ENCODE data around the gene PAXX. TPM values are rescaled to one million over a fixed set of nuclear protein-coding genes. Genes with fewer than 3 reads are reported as not detected.
A peak's percentile ranks its signal among the peaks of the same experiment; 100 is the strongest.

PAXX gene
- total and polyA plus RNA-seq, 9 of the 15 experiments (the other 6 are each of a cell fraction or from before 2014, with no cell fraction given), result 1.2 to 175 (median 38.5) TPM

DNA sequence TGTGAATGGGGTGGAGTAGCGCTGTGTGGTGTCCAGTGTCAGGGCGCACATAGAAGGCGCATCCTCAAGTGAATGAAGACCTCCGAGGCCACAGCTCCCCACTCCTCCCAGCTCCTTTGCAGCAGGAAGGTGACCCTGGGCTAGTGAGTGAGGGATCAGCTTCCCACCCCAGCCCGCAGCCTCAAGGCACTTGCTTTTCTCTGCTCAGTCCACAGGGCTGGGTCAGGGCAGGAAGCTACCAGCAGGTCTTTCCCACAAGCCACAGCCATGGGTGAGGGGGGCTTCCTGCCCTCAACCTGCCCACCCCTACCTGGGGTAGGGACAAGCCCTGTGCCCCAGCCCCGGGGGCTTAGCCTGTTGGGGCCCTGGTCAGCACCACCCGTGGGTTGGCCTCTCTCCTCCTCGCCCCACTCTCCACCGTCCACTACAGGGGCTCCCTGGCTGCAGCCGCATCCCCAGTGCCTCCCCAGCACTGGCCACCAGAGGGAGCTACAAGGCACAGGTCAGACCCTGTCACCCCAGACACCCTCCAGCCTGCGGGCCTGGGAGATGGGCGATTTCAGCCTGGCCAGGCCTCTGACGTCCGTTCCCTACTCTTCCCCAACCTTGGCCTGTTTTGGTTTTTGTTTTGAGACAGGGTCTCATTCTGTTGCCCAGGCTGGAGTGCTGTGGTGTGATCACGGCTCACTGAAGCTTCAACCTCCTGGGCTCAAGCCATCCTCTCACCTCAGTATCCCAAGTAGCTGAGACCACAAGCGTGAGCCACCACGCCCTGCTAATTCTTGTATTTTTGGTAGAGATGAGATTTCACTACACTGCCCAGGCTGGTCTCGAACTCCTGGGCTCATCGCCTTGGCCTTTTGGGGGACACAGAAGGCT is 37.1 kb downstream of the PAXX start (continued):
- peak; percentile 26; the same call in 1 of the 2 replicates for TF ChIP-seq TFAP4 (CRISPR knock-in tag; IDR thresholded peaks at IDR 0.05; ENCODE audit: borderline replicate concordance)
- 0 out of 2 replicates have a peak, but pooled peaks have one; percentile 12 for TF ChIP-seq TOE1 (IDR thresholded peaks at IDR 0.05; ENCODE audit: borderline replicate concordance)
- TF ChIP-seq TOE1 (CRISPR knock-in tag; IDR thresholded peaks at IDR 0.05; ENCODE audit: borderline replicate concordance, low read depth), result no peak
- no peak for TF ChIP-seq IFI16 (CRISPR knock-in tag; IDR thresholded peaks at IDR 0.05)
- TF ChIP-seq NUFIP1 (IDR thresholded peaks at IDR 0.05; ENCODE audit: partially characterized antibody), result no peak
- TF ChIP-seq CBFA2T2 (conservative IDR thresholded peaks at IDR 0.05), result no peak
- TF ChIP-seq GABPA (tag; conservative IDR thresholded peaks at IDR 0.05; ENCODE audit: low read depth), result no peak
- peak; percentile 54; the same call in 1 of the 2 replicates for TF ChIP-seq ZNF143 (CRISPR knock-in tag; IDR thresholded peaks at IDR 0.05)
- peak; percentile 17 for TF ChIP-seq TBP (optimal IDR thresholded peaks at IDR 0.05; ENCODE audit: low read depth, low read length)
- peak; percentile 63; the same call in 1 of the 2 replicates for TF ChIP-seq RB1 (IDR thresholded peaks at IDR 0.05; ENCODE audit: low read depth)
- peak; percentile 51; the same call in 1 of the 2 replicates for TF ChIP-seq CTBP1 (IDR thresholded peaks at IDR 0.05; ENCODE audit: borderline replicate concordance)
- TF ChIP-seq ZNF696 (CRISPR knock-in tag; conservative IDR thresholded peaks at IDR 0.05), result no peak
- peak; percentile 91 for TF ChIP-seq ESRRA (IDR thresholded peaks at IDR 0.05; ENCODE audit: borderline replicate concordance, low read depth)
- TF ChIP-seq RBM34 (IDR thresholded peaks at IDR 0.05; ENCODE audit: borderline replicate concordance, insufficient read depth, low read length), result no peak
- TF ChIP-seq RCOR1 (IDR thresholded peaks at IDR 0.05; ENCODE audit: borderline replicate concordance in 1 of 2, low read depth in 2 of 2, low read length in 2 of 2), result peak in 1 of 2 experiments; percentile 75; a peak in 2 of 4 replicates
- no peak for TF ChIP-seq BDP1 (IDR thresholded peaks at IDR 0.05; ENCODE audit: insufficient read depth, insufficient read length)
- no peak for TF ChIP-seq ARNT (IDR thresholded peaks at IDR 0.05)
- 0 out of 4 replicates have a peak, but pooled peaks of 1 of the 2 experiments have one; percentile 23 for TF ChIP-seq MLX (CRISPR knock-in tag; conservative IDR thresholded peaks at IDR 0.05)
- TF ChIP-seq, protein P1, sequence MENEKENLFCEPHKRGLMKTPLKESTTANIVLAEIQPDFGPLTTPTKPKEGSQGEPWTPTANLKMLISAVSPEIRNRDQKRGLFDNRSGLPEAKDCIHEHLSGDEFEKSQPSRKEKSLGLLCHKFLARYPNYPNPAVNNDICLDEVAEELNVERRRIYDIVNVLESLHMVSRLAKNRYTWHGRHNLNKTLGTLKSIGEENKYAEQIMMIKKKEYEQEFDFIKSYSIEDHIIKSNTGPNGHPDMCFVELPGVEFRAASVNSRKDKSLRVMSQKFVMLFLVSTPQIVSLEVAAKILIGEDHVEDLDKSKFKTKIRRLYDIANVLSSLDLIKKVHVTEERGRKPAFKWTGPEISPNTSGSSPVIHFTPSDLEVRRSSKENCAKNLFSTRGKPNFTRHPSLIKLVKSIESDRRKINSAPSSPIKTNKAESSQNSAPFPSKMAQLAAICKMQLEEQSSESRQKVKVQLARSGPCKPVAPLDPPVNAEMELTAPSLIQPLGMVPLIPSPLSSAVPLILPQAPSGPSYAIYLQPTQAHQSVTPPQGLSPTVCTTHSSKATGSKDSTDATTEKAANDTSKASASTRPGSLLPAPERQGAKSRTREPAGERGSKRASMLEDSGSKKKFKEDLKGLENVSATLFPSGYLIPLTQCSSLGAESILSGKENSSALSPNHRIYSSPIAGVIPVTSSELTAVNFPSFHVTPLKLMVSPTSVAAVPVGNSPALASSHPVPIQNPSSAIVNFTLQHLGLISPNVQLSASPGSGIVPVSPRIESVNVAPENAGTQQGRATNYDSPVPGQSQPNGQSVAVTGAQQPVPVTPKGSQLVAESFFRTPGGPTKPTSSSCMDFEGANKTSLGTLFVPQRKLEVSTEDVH (IDR thresholded peaks at IDR 0.05; ENCODE audit: low read depth, partially characterized antibody), result peak; percentile 32
- no peak for TF ChIP-seq ZNF79 (CRISPR knock-in tag; IDR thresholded peaks at IDR 0.05; ENCODE audit: low read depth)
- TF ChIP-seq JUND (IDR thresholded peaks at IDR 0.05; ENCODE audit: borderline replicate concordance, low read depth, low read length), result 0 out of 2 replicates have a peak, but pooled peaks have one; percentile 3
- TF ChIP-seq JUND (tag; IDR thresholded peaks at IDR 0.05; ENCODE audit: borderline replicate concordance, low read depth, low read length), result no peak; the same call in 2 of the 3 replicates
- TF ChIP-seq MTA3 (IDR thresholded peaks at IDR 0.05; ENCODE audit: borderline replicate concordance), result no peak
- TF ChIP-seq EHMT2 (IDR thresholded peaks at IDR 0.05), result no peak

Measured in K562 (cell line).